CD14-positive monocyte (primary cell): ENCODE data around the gene ITPR1. TPM values are rescaled to one million over a fixed set of nuclear protein-coding genes. Genes with fewer than 3 reads are reported as not detected.

ENCODE experiments used
- DNase-seq, 3 donors: peaks; one replicate each; pipeline ENCODE4 v3.0.0-alpha.2; 2011 to 2022
- H2AFZ ChIP-seq: 2 replicates; pipeline ENCODE4 v1.6.0; 2012; ENCODE audit warnings: mild to moderate bottlenecking, low read depth, low read length, inconsistent platforms; ENCODE audit not compliant: insufficient read depth, poor library complexity, severe bottlenecking
- H3K27ac ChIP-seq, 2 donors: 1 replicate in 1 of 2; 2 replicates in 1 of 2; pipeline ENCODE4 v1.5.1; 2012 to 2013; ENCODE audit warnings: low read length in 2 of 2, control low read depth in 1 of 2, inconsistent platforms in 1 of 2, low read depth in 1 of 2, mild to moderate bottlenecking in 1 of 2
- H3K27me3 ChIP-seq, 2 donors: one replicate each; pipeline versions ENCODE4 v1.6.0 to v1.6.1; 2011 to 2013; ENCODE audit warnings: low read length in 2 of 2; ENCODE audit not compliant: control insufficient read depth in 2 of 2, insufficient read depth in 2 of 2
- H3K36me3 ChIP-seq, 2 donors: replicated peaks in 1 of 2; 1 replicate in 1 of 2; 2 replicates in 1 of 2; pipeline versions ENCODE4 v1.5.1 to v1.6.1; 2012 to 2013; ENCODE audit warnings: low read length in 2 of 2, control low read depth in 1 of 2, inconsistent platforms in 1 of 2, mild to moderate bottlenecking in 1 of 2; ENCODE audit not compliant: insufficient read depth in 2 of 2, control insufficient read depth in 1 of 2
- H3K4me1 ChIP-seq, 2 donors: 1 replicate in 1 of 2; 2 replicates in 1 of 2; pipeline versions ENCODE4 v1.5.1 to v1.6.1; 2012 to 2013; ENCODE audit warnings: low read length in 2 of 2, control low read depth in 1 of 2, inconsistent platforms in 1 of 2, mild to moderate bottlenecking in 1 of 2, moderate library complexity in 1 of 2; ENCODE audit not compliant: insufficient read depth in 2 of 2, control insufficient read depth in 1 of 2
- H3K4me2 ChIP-seq: replicated peaks from 2 replicates; pipeline ENCODE3; 2012; ENCODE audit warnings: low read length, moderate library complexity, mild to moderate bottlenecking; ENCODE audit not compliant: poor library complexity, severe bottlenecking; ENCODE audit errors: extremely low read depth
- H3K4me3 ChIP-seq, 3 experiments: fragments of 200-600 bp in 1 of 3; sonication (generic) in 1 of 3; replicated peaks in 1 of 3; 1 replicate in 2 of 3; 2 replicates in 1 of 3; pipeline ENCODE4 v1.5.1; 2011 to 2013; ENCODE audit warnings: low read length in 3 of 3, mild to moderate bottlenecking in 3 of 3, control low read depth in 2 of 3, low read depth in 2 of 3, inconsistent platforms in 1 of 3, moderate library complexity in 1 of 3
- H3K79me2 ChIP-seq: 2 replicates; pipeline ENCODE4 v1.6.0; 2012; ENCODE audit warnings: mild to moderate bottlenecking, control low read depth, inconsistent platforms, low read length, moderate library complexity; ENCODE audit not compliant: insufficient read depth
- H3K9ac ChIP-seq: 2 replicates; pipeline ENCODE4 v1.6.0; 2017; ENCODE audit warnings: low read length, mild to moderate bottlenecking; ENCODE audit not compliant: insufficient read depth, poor library complexity, severe bottlenecking
- H3K9me3 ChIP-seq, 2 donors: replicated peaks in 1 of 2; 1 replicate in 1 of 2; 2 replicates in 1 of 2; pipeline versions ENCODE4 v1.5.1 to v1.6.1; 2012 to 2013; ENCODE audit warnings: low read length in 2 of 2, control low read depth in 1 of 2; ENCODE audit not compliant: control insufficient read depth in 1 of 2, insufficient read depth in 1 of 2
- H4K20me1 ChIP-seq: 2 replicates; pipeline ENCODE4 v1.6.0; 2012; ENCODE audit warnings: mild to moderate bottlenecking, low read length, control low read depth, moderate library complexity; ENCODE audit not compliant: insufficient read depth
- H3K27ac Mint-ChIP-seq, 7 donors: one replicate each; pipeline ENCODE4 v1.8.0; 2020; ENCODE audit warnings: mild to moderate bottlenecking in 7 of 7, mixed read lengths in 7 of 7, moderate library complexity in 6 of 7, inconsistent platforms in 2 of 7
- H3K27me3 Mint-ChIP-seq, 3 donors: one replicate each; pipeline ENCODE4 v1.8.0; 2021 to 2022; ENCODE audit warnings: low read depth in 3 of 3, mild to moderate bottlenecking in 3 of 3, mixed read lengths in 3 of 3, moderate library complexity in 3 of 3, inconsistent platforms in 1 of 3
- H3K36me3 Mint-ChIP-seq, 2 donors: one replicate each; pipeline ENCODE4 v1.8.0; 2020; ENCODE audit warnings: mixed read lengths in 2 of 2, inconsistent platforms in 1 of 2, mild to moderate bottlenecking in 1 of 2
- H3K4me1 Mint-ChIP-seq: one replicate; pipeline ENCODE4 v1.8.0; 2020; ENCODE audit warnings: mild to moderate bottlenecking, mixed read lengths
- H3K4me3 Mint-ChIP-seq, 2 donors: one replicate each; pipeline ENCODE4 v1.8.0; 2020; ENCODE audit warnings: mild to moderate bottlenecking in 2 of 2, mixed read lengths in 2 of 2, moderate library complexity in 1 of 2
- H3K9me3 Mint-ChIP-seq, 7 donors: one replicate each; pipeline ENCODE4 v1.8.0; 2020 to 2022; ENCODE audit warnings: mixed read lengths in 7 of 7, mild to moderate bottlenecking in 6 of 7, moderate library complexity in 6 of 7, inconsistent platforms in 2 of 7
- CTCF ChIP-seq: fragments of 200-600 bp; IDR thresholded peaks from one replicate; pipeline ENCODE4 v1.8.0; 2022; ENCODE audit warnings: antibody characterized with exemption, mild to moderate bottlenecking
- WGBS: methylation state at CpG from one replicate; pipeline ENCODE4 v1.1.5; 2013; ENCODE audit warnings: missing lambda C conversion rate; ENCODE audit not compliant: insufficient coverage; 5-methylcytosine and 5-hydroxymethylcytosine counted together
- intact Hi-C, 2 donors: fragments of 100-400 bp; cut with micrococcal nuclease; formaldehyde crosslinking; loops; one replicate each; pipeline versions ENCODE4 v1.15.0 to v1.15.1; 2023
- polyA plus RNA-seq, 3 donors: library from polyadenylated mRNA; depleted of rRNA in 1 of 3; unstranded in 2 of 3; stranded (reverse) in 1 of 3; fragments of 300-500 nt in 2 of 3; fragments of >200 nt in 1 of 3; fragmentation: Illumina TruSeq in 2 of 3; gene quantifications; 1 replicate in 2 of 3; 2 replicates in 1 of 3; pipeline ENCODE4 v1.2.3, GENCODE V29; 2012 to 2021

The ITPR1 gene
- polyA plus RNA-seq, 3 donors = 3.2 to 21.1 (median 7.1) TPM

- H3K27ac Mint-ChIP-seq = peak overlapping the region in 1 of 7 donors; percentile 0
- no peak for DNase-seq
Measured at GRCh38 chr3:4580346-4581123, 87.4 kb downstream of the ITPR1 start.

GRCh38 chr3:4581124-4581424, 87.9 kb downstream of the ITPR1 start:
- peaks cover 16% of the 10 kb centered on the region for H4K20me1 ChIP-seq
- H3K4me3 Mint-ChIP-seq = no peak overlapping the region
- no peak overlapping the region for H3K9ac ChIP-seq
- peaks cover 52% of the 10 kb centered on the region for H3K4me1 Mint-ChIP-seq
- WGBS = 86% methylated on average over 3 of the region's 3 CpGs
- TF ChIP-seq CTCF = no peak
- no peaks in the 10 kb centered on the region for H3K27me3 ChIP-seq
- no peak overlapping the region for H2AFZ ChIP-seq
- H3K4me2 ChIP-seq = no peak overlapping the region
- no peaks in the 10 kb centered on the region for H3K9me3 ChIP-seq
- no peak overlapping the region for H3K27ac ChIP-seq
- peaks cover 22% of the 10 kb centered on the region for H3K79me2 ChIP-seq
- no peak for DNase-seq
- no peak overlapping the region for H3K27ac Mint-ChIP-seq
- H3K4me3 ChIP-seq = no peak overlapping the region
- peaks cover 32 to 36% of the 10 kb centered on the region in 2 donors for H3K4me1 ChIP-seq
- no peaks in the 10 kb centered on the region for H3K36me3 Mint-ChIP-seq
- no peaks in the 10 kb centered on the region for H3K36me3 ChIP-seq
- no peaks in the 10 kb centered on the region for H3K9me3 Mint-ChIP-seq
- intact Hi-C loops = loop anchor here in 1 of 2 donors (5.0 kb wide), 1 partner anchor 64 kb away; no protein-coding TSS in a partner anchor
- no peaks in the 10 kb centered on the region for H3K27me3 Mint-ChIP-seq

More at GRCh38 chr3:4580346-4581123, 87.4 kb downstream of the ITPR1 start:
- Histone ChIP-seq H3K9ac (no peak overlapping the region), H4K20me1 (peaks cover 16% of the 10 kb centered on the region), H3K4me3 (no peak overlapping the region), H3K27me3 (no peaks in the 10 kb centered on the region), H3K27ac (no peak overlapping the region), H3K79me2 (peaks cover 25% of the 10 kb centered on the region), H3K4me1 (peaks cover 32 to 34% of the 10 kb centered on the region in 2 donors), H3K4me2 (no peak overlapping the region), H2AFZ (no peak overlapping the region), H3K36me3 (no peaks in the 10 kb centered on the region), H3K9me3 (no peaks in the 10 kb centered on the region)
- Mint-ChIP-seq H3K9me3 (no peaks in the 10 kb centered on the region), H3K4me3 (no peak overlapping the region), H3K4me1 (peaks cover 49% of the 10 kb centered on the region), H3K36me3 (no peaks in the 10 kb centered on the region), H3K27me3 (no peaks in the 10 kb centered on the region)
- intact Hi-C loops = loop anchor here in 1 of 2 donors (5.0 kb wide), 1 partner anchor 63 kb away; no protein-coding TSS in a partner anchor
- 100% methylated on average over 3 of the region's 14 CpGs for WGBS
- no peak for TF ChIP-seq CTCF
